Gastrocnemius medialis (tissue), 4 donors: ENCODE measurements around the gene MELTF.

Source experiments
- POLR2A ChIP-seq, 2 donors: fragments of 450-650 bp; IDR thresholded peaks; one replicate each; pipeline ENCODE4 v1.6.1; 2017; ENCODE audit warnings: antibody characterized with exemption in 2 of 2, mild to moderate bottlenecking in 2 of 2, moderate library complexity in 2 of 2
- TF ChIP-seq, protein P1 (sequence below), 5 experiments: fragments of 450-650 bp in 3 of 5; fragments of 200-600 bp in 2 of 5; sonication (generic) in 2 of 5; IDR thresholded peaks in 4 of 5; conservative IDR thresholded peaks in 1 of 5; 1 replicate in 4 of 5; 2 replicates in 1 of 5; pipeline ENCODE4 v1.5.1; 2016 to 2019; ENCODE audit warnings: antibody characterized with exemption in 5 of 5, mild to moderate bottlenecking in 3 of 5, moderate library complexity in 3 of 5

DNA sequence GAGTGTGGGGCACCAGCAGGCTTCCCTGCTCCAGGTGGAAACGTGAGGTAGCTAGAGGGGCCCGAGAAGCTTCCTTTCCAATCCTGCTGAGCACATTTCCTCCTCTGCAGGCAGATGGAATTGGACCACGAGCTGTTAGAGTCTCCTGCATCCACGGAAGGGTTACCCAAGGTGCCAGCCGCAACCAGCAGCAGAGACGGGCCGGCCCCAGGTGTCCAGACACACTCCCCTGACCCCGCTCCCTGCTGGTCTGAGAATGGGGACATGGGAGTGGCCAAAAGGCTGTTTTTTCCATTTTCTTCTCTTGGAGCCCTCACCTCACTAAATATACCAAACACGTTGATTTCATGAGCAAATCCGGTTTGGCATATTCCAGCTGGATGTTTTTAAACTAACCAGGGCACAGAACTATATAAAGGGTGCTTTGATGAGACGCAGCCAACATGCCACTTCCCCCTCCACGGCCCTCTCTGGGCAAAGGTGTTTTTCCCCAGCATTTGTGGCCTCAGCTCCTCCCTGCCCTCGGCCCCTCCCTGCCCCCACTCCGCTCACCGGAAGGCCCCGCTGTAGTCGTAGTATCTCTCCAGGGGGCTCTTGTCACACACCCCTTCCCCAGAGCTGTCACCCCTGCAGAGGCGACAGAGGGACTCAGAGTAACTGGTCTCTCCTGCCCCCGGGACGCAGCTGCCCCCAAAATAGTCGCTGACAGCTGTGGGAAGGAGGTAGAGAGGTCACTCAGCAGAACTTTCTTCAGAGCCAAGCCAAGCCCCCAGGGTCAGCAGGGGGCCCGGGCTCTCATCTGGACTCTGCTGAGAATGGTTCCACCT is 7.0 kb downstream of the MELTF start:
- TF ChIP-seq, protein P1, sequence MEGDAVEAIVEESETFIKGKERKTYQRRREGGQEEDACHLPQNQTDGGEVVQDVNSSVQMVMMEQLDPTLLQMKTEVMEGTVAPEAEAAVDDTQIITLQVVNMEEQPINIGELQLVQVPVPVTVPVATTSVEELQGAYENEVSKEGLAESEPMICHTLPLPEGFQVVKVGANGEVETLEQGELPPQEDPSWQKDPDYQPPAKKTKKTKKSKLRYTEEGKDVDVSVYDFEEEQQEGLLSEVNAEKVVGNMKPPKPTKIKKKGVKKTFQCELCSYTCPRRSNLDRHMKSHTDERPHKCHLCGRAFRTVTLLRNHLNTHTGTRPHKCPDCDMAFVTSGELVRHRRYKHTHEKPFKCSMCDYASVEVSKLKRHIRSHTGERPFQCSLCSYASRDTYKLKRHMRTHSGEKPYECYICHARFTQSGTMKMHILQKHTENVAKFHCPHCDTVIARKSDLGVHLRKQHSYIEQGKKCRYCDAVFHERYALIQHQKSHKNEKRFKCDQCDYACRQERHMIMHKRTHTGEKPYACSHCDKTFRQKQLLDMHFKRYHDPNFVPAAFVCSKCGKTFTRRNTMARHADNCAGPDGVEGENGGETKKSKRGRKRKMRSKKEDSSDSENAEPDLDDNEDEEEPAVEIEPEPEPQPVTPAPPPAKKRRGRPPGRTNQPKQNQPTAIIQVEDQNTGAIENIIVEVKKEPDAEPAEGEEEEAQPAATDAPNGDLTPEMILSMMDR (IDR thresholded peaks at IDR 0.05 in 4 of 5, conservative IDR thresholded peaks at IDR 0.05 in 1 of 5), result no peak
- no peak for TF ChIP-seq POLR2A (IDR thresholded peaks at IDR 0.05)
